VCaP (cell line): ENCODE data around the gene TM9SF1.
A peak's percentile ranks its signal among the peaks of the same experiment; 100 is the strongest.

Source experiments
- H3K27ac ChIP-seq: fragments of 450-650 bp; 2 replicates; pipeline ENCODE4 v1.5.1; 2017
- CTCF ChIP-seq: fragments of 450-650 bp; conservative IDR thresholded peaks from 2 replicates; pipeline ENCODE4 v1.5.1; 2017; ENCODE audit warnings: mild to moderate bottlenecking, moderate library complexity

The TM9SF1 gene

GRCh38 chr14:24145219-24145618, 50.0 kb downstream of the TM9SF1 start:
- peak overlapping the region; percentile 83 for H3K27ac ChIP-seq

DNA sequence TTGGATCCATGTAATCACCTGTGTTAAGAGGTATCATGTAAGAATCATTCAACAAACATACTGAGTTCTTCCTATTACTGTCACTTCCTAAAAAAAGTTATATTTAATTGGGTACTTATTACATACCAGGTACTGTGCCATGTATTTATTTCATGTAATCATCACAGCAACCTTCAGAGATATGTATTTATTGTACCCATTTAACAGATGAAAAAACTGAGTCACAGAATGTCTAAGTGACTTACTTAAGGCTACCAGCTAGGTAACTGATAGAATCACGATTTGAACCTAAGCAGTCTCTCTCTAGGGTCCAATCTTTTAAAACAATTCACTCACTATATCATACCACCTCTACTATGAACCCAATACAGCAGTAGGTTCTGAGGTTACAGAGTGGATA, 50.8 kb downstream of the TM9SF1 start:
- no peak overlapping the region; the same call in 1 of the 2 replicates for H3K27ac ChIP-seq
- no peak for TF ChIP-seq CTCF

More at GRCh38 chr14:24145219-24145618, 50.0 kb downstream of the TM9SF1 start:
- TF ChIP-seq CTCF: no peak

DNA sequence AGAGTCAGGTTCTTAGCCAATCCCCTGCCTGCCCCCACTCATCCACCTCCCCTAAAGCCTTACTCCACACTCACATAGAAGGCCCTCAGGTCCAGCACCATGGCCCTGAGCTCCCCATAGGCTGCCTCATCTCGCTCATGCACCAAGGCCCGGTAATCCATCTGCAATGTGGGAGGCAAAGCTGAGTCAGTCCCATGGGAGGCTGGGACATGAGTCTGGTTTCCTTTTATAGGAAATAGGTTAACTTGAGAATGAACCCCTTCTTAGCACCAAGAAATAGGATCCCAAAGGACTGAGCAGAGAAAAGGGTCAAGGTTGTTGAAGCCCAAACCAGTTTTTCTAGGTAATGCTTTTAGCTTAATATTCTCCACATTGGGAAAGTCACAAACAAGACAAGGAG, 51.7 kb downstream of the TM9SF1 start:
- no peak for TF ChIP-seq CTCF
- peak overlapping the region; percentile 90; the same call in 1 of the 2 replicates for H3K27ac ChIP-seq

DNA sequence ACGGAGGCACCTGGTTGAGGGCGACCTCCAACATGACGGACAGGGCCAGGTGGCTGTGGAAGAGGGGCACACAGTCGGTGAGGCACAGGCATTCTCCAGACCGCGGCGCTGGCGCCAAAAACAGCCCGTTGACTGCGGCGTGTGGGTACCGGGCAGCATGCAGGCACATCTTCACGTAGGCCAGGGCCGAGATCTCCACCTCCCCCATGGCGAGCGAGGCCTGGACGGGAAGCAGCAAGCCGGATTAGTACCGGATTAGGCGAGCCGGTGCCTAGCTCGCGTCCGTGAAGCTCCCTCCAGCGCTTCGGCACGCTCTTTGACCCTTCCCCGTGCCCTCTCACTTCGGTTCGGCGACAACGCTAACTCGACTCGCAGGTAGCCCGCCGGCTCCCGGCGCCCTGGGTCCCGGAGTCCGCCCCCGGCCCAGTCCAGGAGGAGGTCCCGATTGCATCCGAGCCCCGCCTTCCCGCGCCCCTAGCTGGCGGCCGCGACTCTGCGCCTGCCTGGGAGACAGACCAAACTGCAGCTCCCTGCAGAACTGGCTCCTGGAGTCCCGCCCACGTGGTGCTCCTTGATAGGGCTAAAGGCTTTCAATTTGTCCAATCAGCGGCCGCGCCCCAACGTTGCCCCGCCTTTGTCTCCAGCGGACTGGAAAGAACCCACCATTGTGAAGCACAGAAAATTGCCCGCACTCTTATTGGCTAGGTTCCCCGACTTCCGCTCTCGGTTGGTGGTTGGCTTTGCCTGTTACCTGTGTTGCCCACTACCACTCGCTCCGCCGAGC, 54.0 kb downstream of the TM9SF1 start, which contains the start of gene EMC9:
Gene EMC9, minus strand, starts transcription at position 495 of the 784 bp plus-strand sequence. Its CDS starts 287 bp downstream, at position 208.
- peak within 1 kb of the TSS; percentile 90 for H3K27ac ChIP-seq
- peak; percentile 41 for TF ChIP-seq CTCF

- TF ChIP-seq CTCF: no peak
- peak overlapping the region; percentile 90 for H3K27ac ChIP-seq
Measured at GRCh38 chr14:24139272-24139934, 55.8 kb downstream of the TM9SF1 start.
